Coronary artery (tissue), 2 donors: ENCODE results near the gene RIMKLB.

Source experiments
- DNase-seq: peaks from one replicate; pipeline ENCODE4 v3.0.0-alpha.2; 2017; ENCODE audit warnings: low spot score
- H3K27ac ChIP-seq, 2 donors: fragments of 200-600 bp; sonication (generic); one replicate each; pipeline ENCODE4 v1.5.1; 2016 to 2019
- H3K4me3 ChIP-seq: fragments of 200-600 bp; sonication (generic); 2 replicates; pipeline ENCODE4 v1.5.1; 2016; ENCODE audit warnings: mild to moderate bottlenecking, moderate library complexity
- CTCF ChIP-seq: fragments of 200-600 bp; sonication (generic); IDR thresholded peaks from one replicate; pipeline ENCODE4 v1.5.1; 2019; ENCODE audit warnings: antibody characterized with exemption

The RIMKLB gene

DNA sequence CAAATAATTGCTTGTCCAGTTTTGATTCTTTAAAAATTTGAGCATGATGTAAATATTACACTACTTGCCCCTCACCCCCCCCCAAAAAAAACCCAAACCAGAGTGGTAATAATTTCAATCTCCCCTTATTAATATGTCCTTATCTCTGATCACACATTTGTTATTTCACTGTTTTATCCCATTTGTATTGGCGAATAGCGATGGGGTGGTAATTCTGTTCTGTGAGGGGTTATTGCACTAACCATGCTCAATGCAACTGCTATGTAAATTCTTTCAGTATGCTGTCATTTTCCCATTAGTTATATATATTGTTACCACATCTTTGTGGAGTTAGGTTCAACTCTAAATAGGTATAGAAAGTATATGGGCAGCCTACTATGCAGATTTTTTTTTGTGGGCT, 1.1 kb downstream of the RIMKLB start:
- no peak for DNase-seq
- peak overlapping the region; percentile 99 to 100 for H3K27ac ChIP-seq
- no peak for TF ChIP-seq CTCF
- H3K4me3 ChIP-seq: peak overlapping the region; percentile 99

DNA sequence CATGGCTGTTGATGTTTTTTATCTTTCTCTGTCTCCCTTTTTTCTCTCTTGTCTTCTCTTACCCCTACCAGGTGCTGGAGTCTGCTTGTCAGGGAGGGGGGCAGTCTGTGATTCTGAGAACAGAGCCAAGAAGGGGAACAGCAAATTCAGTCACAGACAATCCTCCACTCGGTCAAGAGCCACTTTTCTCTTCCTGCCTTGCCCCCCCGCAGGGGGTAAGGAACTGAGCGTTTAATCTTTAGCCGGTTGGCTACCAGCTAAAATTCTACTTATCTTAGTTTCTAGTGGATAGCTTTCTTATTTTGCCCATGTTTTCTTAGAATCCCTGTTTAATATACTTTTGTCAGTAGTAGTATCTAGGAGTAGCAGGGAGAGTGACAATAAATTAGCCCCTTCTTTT, 1.9 kb downstream of the RIMKLB start:
- no peak for DNase-seq
- TF ChIP-seq CTCF: no peak
- H3K27ac ChIP-seq: peak overlapping the region; percentile 77 to 100
- H3K4me3 ChIP-seq: peak overlapping the region; percentile 99

- no peak for DNase-seq
- Histone ChIP-seq H3K27ac (peak overlapping the region; percentile 77 to 100), H3K4me3 (peak overlapping the region; percentile 14)
- TF ChIP-seq CTCF: no peak
These were observed 3.4 kb downstream of the RIMKLB start for GRCh38 chr12:8701046-8701660.

DNA sequence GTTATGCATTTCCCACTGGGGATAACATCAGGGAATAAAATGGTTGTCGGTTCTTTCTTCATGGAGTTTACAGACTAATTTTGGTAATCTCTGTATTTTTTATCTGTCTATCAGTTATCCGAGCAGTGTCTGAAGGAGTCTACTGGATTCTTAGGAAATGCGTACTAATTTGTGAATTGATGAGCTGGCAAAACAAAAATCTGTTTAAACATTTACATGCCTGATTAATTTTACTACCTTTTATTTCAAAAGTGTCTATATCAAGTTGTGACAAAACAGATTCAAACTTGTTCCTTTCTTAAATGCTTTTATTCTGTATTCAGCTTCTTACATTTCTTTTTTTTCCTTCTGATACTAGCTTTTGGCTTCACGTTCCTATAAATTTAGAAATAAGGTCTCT, 4.4 kb downstream of the RIMKLB start:
- Histone ChIP-seq H3K27ac (peak overlapping the region; percentile 73 to 100), H3K4me3 (peak overlapping the region; percentile 4)
- no peak for DNase-seq
- no peak for TF ChIP-seq CTCF

GRCh38 chr12:8709124-8709830, 11.5 kb downstream of the RIMKLB start:
- Histone ChIP-seq H3K4me3 (peak overlapping the region; percentile 68), H3K27ac (peak overlapping the region; percentile 79 to 87)
- no peak for DNase-seq
- no peak for TF ChIP-seq CTCF

GRCh38 chr12:8712572-8712971, 14.8 kb downstream of the RIMKLB start:
- Histone ChIP-seq H3K27ac (peak overlapping the region; percentile 63 to 82), H3K4me3 (no peak overlapping the region)
- TF ChIP-seq CTCF: no peak
- DNase-seq: no peak

DNA sequence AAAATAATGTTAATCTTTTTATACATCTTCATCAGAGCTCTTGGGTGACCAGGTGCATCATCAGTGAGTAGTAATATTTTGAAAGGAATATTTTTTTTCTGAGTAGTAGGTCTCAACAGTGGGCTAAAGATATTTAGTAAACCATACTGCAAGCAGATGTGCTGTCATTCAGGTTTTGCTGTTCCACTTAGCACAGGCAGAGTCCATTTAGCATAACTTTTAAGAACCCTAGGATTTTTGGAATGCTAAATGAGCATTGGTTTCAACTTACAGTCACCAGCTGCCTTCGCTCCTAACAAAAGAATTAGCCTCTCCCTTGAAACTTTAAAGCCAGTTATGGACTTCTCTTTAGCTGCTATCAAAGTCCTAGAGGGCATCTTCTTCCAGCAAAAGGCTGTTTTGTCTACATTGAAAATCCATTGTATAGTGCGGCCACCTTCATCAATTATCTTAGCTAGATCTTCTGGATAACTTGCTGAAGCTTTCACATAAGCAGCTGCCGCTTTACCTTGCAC, 24.6 kb downstream of the RIMKLB start:
- Histone ChIP-seq H3K27ac (no peak overlapping the region), H3K4me3 (no peak overlapping the region)
- no peak for TF ChIP-seq CTCF
- no peak for DNase-seq
